H1 (cell line): ENCODE measurements around the gene SENP7. TPM values are rescaled to one million over a fixed set of nuclear protein-coding genes. Genes with fewer than 3 reads are reported as not detected.

Experiments
- CTCF ChIA-PET: fragments of 300-600 bp; sonication (Branson Sonifier 250); formaldehyde crosslinking; loops from one replicate; lab custom pipeline; 2021; ENCODE audit not compliant: partially characterized antibody; lab: Charles Lee
- POLR2A ChIA-PET: fragments of 300-600 bp; sonication (Branson Sonifier 250); formaldehyde crosslinking; loops from one replicate; lab custom pipeline; 2021; ENCODE audit warnings: inconsistent platforms; ENCODE audit not compliant: partially characterized antibody; lab: Charles Lee
- DNase-seq, 2 experiments: peaks; one replicate each; pipeline versions ENCODE4 v3.0.0 to v3.0.0-alpha.2; 2010 to 2022; ENCODE audit warnings: low spot score in 2 of 2, low read depth in 1 of 2, mixed read lengths in 1 of 2
- FAIRE-seq: peaks from 2 replicates; lab custom pipeline; 2011; peaks lifted over from hg19 to GRCh38; lab: Jason Lieb, UNC
- H2AFZ ChIP-seq: 2 replicates; pipeline ENCODE4 v1.8.1; 2012; ENCODE audit warnings: low read length, inconsistent platforms
- H2AK5ac ChIP-seq: 2 replicates; pipeline ENCODE4 v1.6.1; 2013; ENCODE audit warnings: low read depth, low read length
- H2BK120ac ChIP-seq: replicated peaks from 2 replicates; pipeline ENCODE3; 2013; ENCODE audit warnings: low read depth, low read length, inconsistent platforms
- H2BK12ac ChIP-seq: 2 replicates; pipeline ENCODE4 v1.6.1; 2013; ENCODE audit warnings: low read depth, low read length
- H2BK15ac ChIP-seq: 2 replicates; pipeline ENCODE4 v1.6.1; 2013; ENCODE audit warnings: low read length
- H2BK20ac ChIP-seq: 2 replicates; pipeline ENCODE4 v1.6.1; 2013; ENCODE audit warnings: low read length
- H2BK5ac ChIP-seq: 2 replicates; pipeline ENCODE4 v1.6.1; 2013; ENCODE audit warnings: low read depth, low read length
- H3K14ac ChIP-seq: 2 replicates; pipeline ENCODE4 v1.6.1; 2013; ENCODE audit warnings: inconsistent platforms; ENCODE audit not compliant: insufficient read length
- H3K18ac ChIP-seq: 2 replicates; pipeline ENCODE4 v1.6.1; 2013; ENCODE audit warnings: low read length; ENCODE audit errors: extremely low read depth
- H3K23ac ChIP-seq: 2 replicates; pipeline ENCODE4 v1.6.1; 2013; ENCODE audit warnings: inconsistent platforms; ENCODE audit not compliant: insufficient read length
- H3K23me2 ChIP-seq: 2 replicates; pipeline ENCODE4 v1.6.1; 2013; ENCODE audit warnings: low read depth, low read length
- H3K27ac ChIP-seq: 2 replicates; pipeline ENCODE4 v1.6.1; 2011; ENCODE audit warnings: low read depth, low read length, inconsistent platforms
- H3K27me3 ChIP-seq, 4 experiments: replicated peaks in 1 of 4; 1 replicate in 1 of 4; 2 replicates in 3 of 4; pipeline versions ENCODE4 v1.6.1 to v1.8.1; 2011 to 2013; ENCODE audit warnings: low read length in 3 of 4, mild to moderate bottlenecking in 3 of 4, inconsistent platforms in 2 of 4, mixed read lengths in 2 of 4, moderate library complexity in 1 of 4; ENCODE audit not compliant: control insufficient read depth in 3 of 4, insufficient read depth in 3 of 4; ENCODE audit errors: extremely low read depth in 1 of 4
- H3K36me3 ChIP-seq, 4 experiments: 2 replicates each; pipeline versions ENCODE4 v1.6.1 to v1.8.1; 2011 to 2013; ENCODE audit warnings: mild to moderate bottlenecking in 4 of 4, low read length in 3 of 4, moderate library complexity in 2 of 4, control low read depth in 1 of 4, inconsistent platforms in 1 of 4; ENCODE audit not compliant: insufficient read depth in 4 of 4, control insufficient read depth in 2 of 4
- H3K4ac ChIP-seq: replicated peaks from 2 replicates; pipeline ENCODE3; 2013; ENCODE audit warnings: low read length, low read depth, mixed read lengths, inconsistent platforms; ENCODE audit not compliant: insufficient read length
- H3K4me1 ChIP-seq, 4 experiments: replicated peaks in 1 of 4; 1 replicate in 1 of 4; 2 replicates in 3 of 4; pipeline versions ENCODE4 v1.6.1 to v1.8.1; 2011 to 2013; ENCODE audit warnings: low read length in 3 of 4, inconsistent platforms in 2 of 4, mixed read lengths in 1 of 4; ENCODE audit not compliant: insufficient read depth in 4 of 4, control insufficient read depth in 3 of 4
- H3K4me2 ChIP-seq, 2 experiments: 2 replicates each; pipeline versions ENCODE4 v1.6.1 to v1.8.1; 2011 to 2013; ENCODE audit warnings: low read depth in 2 of 2, low read length in 2 of 2, control low read depth in 1 of 2, inconsistent platforms in 1 of 2, mild to moderate bottlenecking in 1 of 2; ENCODE audit not compliant: insufficient read depth in 1 of 2
- H3K4me3 ChIP-seq, 4 experiments: fragments of 200-600, 300-600 bp in 1 of 4; sonication (generic), shearing (Covaris generic), sonication (Bioruptor Twin) in 1 of 4; 2 replicates each; pipeline versions ENCODE4 v1.5.1 to v1.8.1; 2011 to 2016; ENCODE audit warnings: low read length in 4 of 4, low read depth in 3 of 4, control low read depth in 2 of 4, inconsistent platforms in 2 of 4, mild to moderate bottlenecking in 2 of 4, mixed read lengths in 1 of 4, moderate library complexity in 1 of 4; ENCODE audit not compliant: insufficient read depth in 2 of 4; ENCODE audit errors: extremely low read depth in 1 of 4
- H3K56ac ChIP-seq: replicated peaks from 2 replicates; pipeline ENCODE3; 2013; ENCODE audit warnings: low read depth, mild to moderate bottlenecking, mixed read lengths, low read length, inconsistent platforms; ENCODE audit not compliant: insufficient read length
- H3K79me1 ChIP-seq: 2 replicates; pipeline ENCODE4 v1.6.1; 2013; ENCODE audit warnings: low read depth, low read length, control low read depth
- H3K79me2 ChIP-seq, 2 experiments: 2 replicates each; pipeline versions ENCODE4 v1.6.1 to v1.8.1; 2012 to 2013; ENCODE audit warnings: low read length in 2 of 2, mild to moderate bottlenecking in 2 of 2, inconsistent platforms in 1 of 2; ENCODE audit not compliant: insufficient read depth in 2 of 2, control insufficient read depth in 1 of 2
- H3K9ac ChIP-seq, 4 experiments: replicated peaks in 1 of 4; 1 replicate in 1 of 4; 2 replicates in 3 of 4; pipeline versions ENCODE4 v1.6.1 to v1.8.1; 2011 to 2013; ENCODE audit warnings: low read depth in 3 of 4, low read length in 3 of 4, control low read depth in 2 of 4, mild to moderate bottlenecking in 2 of 4, moderate library complexity in 2 of 4, inconsistent platforms in 1 of 4; ENCODE audit errors: extremely low read depth in 1 of 4
- H3K9me3 ChIP-seq, 2 experiments: 2 replicates each; pipeline versions ENCODE4 v1.6.1 to v1.8.1; 2012 to 2013; ENCODE audit warnings: mild to moderate bottlenecking in 2 of 2, moderate library complexity in 2 of 2, control low read depth in 1 of 2, inconsistent platforms in 1 of 2, low read depth in 1 of 2, low read length in 1 of 2, mixed read lengths in 1 of 2; ENCODE audit not compliant: insufficient read depth in 2 of 2
- H4K20me1 ChIP-seq, 2 experiments: replicated peaks in 1 of 2; 2 replicates each; pipeline versions ENCODE3 to v1.8.1; 2011 to 2013; ENCODE audit warnings: inconsistent platforms in 2 of 2, low read length in 2 of 2, mild to moderate bottlenecking in 1 of 2; ENCODE audit not compliant: insufficient read depth in 2 of 2, control insufficient read depth in 1 of 2
- H4K5ac ChIP-seq: 2 replicates; pipeline ENCODE4 v1.6.1; 2013; ENCODE audit warnings: low read length, low read depth, mixed read lengths, inconsistent platforms; ENCODE audit not compliant: insufficient read length
- H4K8ac ChIP-seq: 2 replicates; pipeline ENCODE4 v1.8.0; 2013; ENCODE audit warnings: mild to moderate bottlenecking, moderate library complexity, low read length, inconsistent platforms; ENCODE audit not compliant: insufficient read depth; ENCODE audit errors: extremely low read depth
- H4K91ac ChIP-seq: replicated peaks from 2 replicates; pipeline ENCODE3; 2013; ENCODE audit warnings: low read length, mixed read lengths, inconsistent platforms; ENCODE audit not compliant: insufficient read length
- EGR1 ChIP-seq: IDR thresholded peaks from 2 replicates; pipeline ENCODE4 v1.6.1; 2011; ENCODE audit warnings: low read depth, low read length, borderline replicate concordance
- EZH2 ChIP-seq: fragments of 200-600 bp; sonication (generic); IDR thresholded peaks from 2 replicates; pipeline ENCODE4 v1.7.1; 2012; ENCODE audit warnings: low read depth, mild to moderate bottlenecking, moderate library complexity, low read length, inconsistent platforms; ENCODE audit not compliant: severe bottlenecking
- KDM4A ChIP-seq: IDR thresholded peaks from one replicate; pipeline ENCODE4 v1.7.1; 2012; ENCODE audit warnings: low read depth, mild to moderate bottlenecking, moderate library complexity, low read length, inconsistent platforms; ENCODE audit not compliant: severe bottlenecking
- RAD21 ChIP-seq, 2 experiments: IDR thresholded peaks in 1 of 2; conservative IDR thresholded peaks in 1 of 2; 2 replicates each; pipeline ENCODE4 v1.6.1; 2011; ENCODE audit warnings: low read depth in 2 of 2, low read length in 2 of 2, improper control_type of control experiment in 1 of 2, inconsistent platforms in 1 of 2, mild to moderate bottlenecking in 1 of 2, moderate library complexity in 1 of 2
- RFX5 ChIP-seq: IDR thresholded peaks from 2 replicates; pipeline ENCODE4 v1.6.1; 2011; ENCODE audit warnings: low read depth, low read length, improper control_type of control experiment, borderline replicate concordance
- RNF2 ChIP-seq: fragments of 200-900, 300-1000 bp; sonication (generic); IDR thresholded peaks from 2 replicates; pipeline ENCODE4 v1.7.1; 2016; ENCODE audit warnings: borderline replicate concordance, low read depth, mild to moderate bottlenecking, antibody characterized with exemption, low read length; ENCODE audit not compliant: poor library complexity, severe bottlenecking; ENCODE audit errors: missing control alignments
- TAF1 ChIP-seq: IDR thresholded peaks from 2 replicates; pipeline ENCODE4 v1.6.1; 2011; ENCODE audit warnings: mild to moderate bottlenecking, low read depth, low read length
- polyA plus RNA-seq, 7 experiments: library from polyadenylated mRNA; depleted of rRNA in 3 of 7; stranded (reverse) in 5 of 7; unstranded in 2 of 7; fragments of >200 nt in 5 of 7; fragments of 200-250 nt in 2 of 7; gene quantifications; 1 replicate in 5 of 7; 2 replicates in 1 of 7; 4 replicates in 1 of 7; pipeline versions ENCODE4 v1.2.1 to v1.2.3, GENCODE V29; 2011 to 2013; ENCODE audit warnings: missing spikeins in 2 of 7, mixed read lengths in 2 of 7
- total RNA-seq: library from RNA; stranded (reverse); fragmentation: NEBNext Ultra II Directional; extraction: Animal tissue kit (Norgen Biotek cat#: 25700); gene quantifications from 2 replicates; pipeline ENCODE4 v1.2.1, GENCODE V29; 2021

SENP7 gene
- total and polyA plus RNA-seq, 2 of the 8 experiments (the other 6 are each of a cell fraction or from before 2014, with no cell fraction given), result 2.8 to 7.8 TPM

- no peak overlapping the region for H3K18ac ChIP-seq
- H3K79me1 ChIP-seq, result no peaks in the 10 kb centered on the region
- H2BK120ac ChIP-seq, result no peak overlapping the region
- H2AK5ac ChIP-seq, result no peak overlapping the region
- no peaks in the 10 kb centered on the region for H3K79me2 ChIP-seq
- DNase-seq, result no peak
- H3K27ac ChIP-seq, result no peak overlapping the region
- no peaks in the 10 kb centered on the region; a peak in 1 of 8 replicates for H3K36me3 ChIP-seq
- H2BK15ac ChIP-seq, result no peak overlapping the region
- no peak overlapping the region for H3K4ac ChIP-seq
- TF ChIP-seq TAF1, result no peak
- no peak for TF ChIP-seq RFX5
- TF ChIP-seq RNF2, result no peak
- no peak for TF ChIP-seq KDM4A
- no peak for TF ChIP-seq EGR1
- TF ChIP-seq EZH2, result no peak
- no peak for TF ChIP-seq RAD21 (IDR thresholded peaks at IDR 0.05 in 1 of 2, conservative IDR thresholded peaks at IDR 0.05 in 1 of 2; ENCODE audit: low read depth in 2 of 2, low read length in 2 of 2)
- TF ChIP-seq, all 59 proteins: peak for 0
- no peak overlapping the region for H2AFZ ChIP-seq
- H3K9ac ChIP-seq, result no peak overlapping the region
- no peak overlapping the region for H2BK12ac ChIP-seq
- no peak overlapping the region for H3K14ac ChIP-seq
- H4K91ac ChIP-seq, result no peak overlapping the region
- H3K56ac ChIP-seq, result no peak overlapping the region
- H3K4me3 ChIP-seq, result no peak overlapping the region
- no peak overlapping the region for H2BK20ac ChIP-seq
- H2BK5ac ChIP-seq, result no peak overlapping the region
- H3K23me2 ChIP-seq, result no peaks in the 10 kb centered on the region
- H4K5ac ChIP-seq, result no peak overlapping the region
- CTCF ChIA-PET, result interaction anchor here (1.0 to 1.1 kb wide), 2 partner anchors 16 to 175 kb away, joined by 3 read pairs; no protein-coding TSS in a partner anchor
- H3K4me2 ChIP-seq, result no peak overlapping the region
- peaks cover 7 to 11% of the 10 kb centered on the region in 2 experiments; a peak in 3 of 4 replicates for H3K9me3 ChIP-seq
- H4K20me1 ChIP-seq, result no peaks in the 10 kb centered on the region
- H3K23ac ChIP-seq, result no peak overlapping the region
- no peaks in the 10 kb centered on the region for H3K27me3 ChIP-seq
- H3K4me1 ChIP-seq, result no peaks in the 10 kb centered on the region
- POLR2A ChIA-PET, result no interaction called here
- no peak for FAIRE-seq
- H4K8ac ChIP-seq, result no peak overlapping the region
Observed at GRCh38 chr3:101310978-101311375, 202.0 kb downstream of the SENP7 start.
